Karpas-422 (cell line): Measurements from ENCODE around the gene RHEB. TPM values are rescaled to one million over a fixed set of nuclear protein-coding genes. Genes with fewer than 3 reads are reported as not detected.

Source experiments
- DNase-seq: peaks from one replicate; pipeline ENCODE4 v3.0.0-alpha.2; 2015
- H2AFZ ChIP-seq: fragments of 200-600 bp; sonication (generic); 2 replicates; pipeline ENCODE4 v1.6.1; 2014; ENCODE audit warnings: antibody characterized with exemption, low read length, mixed read lengths
- H3K27ac ChIP-seq: fragments of 200-600 bp; sonication (generic); 2 replicates; pipeline ENCODE4 v1.5.1; 2014; ENCODE audit warnings: mild to moderate bottlenecking, low read length, moderate library complexity
- H3K27me3 ChIP-seq: fragments of 200-600 bp; sonication (generic); 2 replicates; pipeline ENCODE4 v1.6.1; 2014; ENCODE audit warnings: low read length, mixed read lengths
- H3K36me3 ChIP-seq: fragments of 200-600 bp; sonication (generic); 2 replicates; pipeline ENCODE4 v1.6.1; 2014; ENCODE audit warnings: low read length, mixed read lengths; ENCODE audit not compliant: insufficient read depth
- H3K4me1 ChIP-seq: fragments of 200-600 bp; sonication (generic); 2 replicates; pipeline ENCODE4 v1.6.1; 2014; ENCODE audit warnings: mild to moderate bottlenecking, low read length, mixed read lengths
- H3K4me2 ChIP-seq: fragments of 200-600 bp; sonication (generic); 2 replicates; pipeline ENCODE4 v1.6.1; 2014; ENCODE audit warnings: low read length, low read depth, mild to moderate bottlenecking; ENCODE audit not compliant: poor library complexity, severe bottlenecking
- H3K4me3 ChIP-seq: fragments of 200-600 bp; sonication (generic); 2 replicates; pipeline ENCODE4 v1.5.1; 2014; ENCODE audit warnings: mild to moderate bottlenecking, antibody characterized with exemption, low read length, mixed read lengths
- H3K79me2 ChIP-seq: fragments of 200-600 bp; sonication (generic); 2 replicates; pipeline ENCODE4 v1.6.1; 2014; ENCODE audit warnings: mild to moderate bottlenecking, low read length, mixed read lengths
- H3K9ac ChIP-seq: fragments of 200-600 bp; sonication (generic); 2 replicates; pipeline ENCODE4 v1.6.0; 2014; ENCODE audit warnings: low read length
- H3K9me2 ChIP-seq: fragments of 200-600 bp; sonication (generic), shearing (Covaris generic); replicated peaks from 2 replicates; pipeline ENCODE4 v1.6.0; 2014; ENCODE audit warnings: mild to moderate bottlenecking, low read length, moderate library complexity; ENCODE audit not compliant: insufficient read depth
- H3K9me3 ChIP-seq: fragments of 300-700, 200-600 bp; sonication (generic); 2 replicates; pipeline ENCODE4 v1.6.1; 2014; ENCODE audit warnings: low read length, mixed read lengths
- H4K20me1 ChIP-seq: fragments of 200-600 bp; sonication (generic); 2 replicates; pipeline ENCODE4 v1.6.1; 2014; ENCODE audit warnings: mild to moderate bottlenecking, antibody characterized with exemption, low read length, low read depth; ENCODE audit not compliant: insufficient read depth
- total RNA-seq: library from RNA; depleted of rRNA; stranded (reverse); fragments of >200 nt; shearing (Covaris generic); gene quantifications from 2 replicates; pipeline ENCODE4 v1.2.3, GENCODE V29; 2014; ENCODE audit warnings: low replicate concordance

The RHEB gene
- total RNA-seq, 1 experiment from 2014 or later: 47.5 TPM

DNA sequence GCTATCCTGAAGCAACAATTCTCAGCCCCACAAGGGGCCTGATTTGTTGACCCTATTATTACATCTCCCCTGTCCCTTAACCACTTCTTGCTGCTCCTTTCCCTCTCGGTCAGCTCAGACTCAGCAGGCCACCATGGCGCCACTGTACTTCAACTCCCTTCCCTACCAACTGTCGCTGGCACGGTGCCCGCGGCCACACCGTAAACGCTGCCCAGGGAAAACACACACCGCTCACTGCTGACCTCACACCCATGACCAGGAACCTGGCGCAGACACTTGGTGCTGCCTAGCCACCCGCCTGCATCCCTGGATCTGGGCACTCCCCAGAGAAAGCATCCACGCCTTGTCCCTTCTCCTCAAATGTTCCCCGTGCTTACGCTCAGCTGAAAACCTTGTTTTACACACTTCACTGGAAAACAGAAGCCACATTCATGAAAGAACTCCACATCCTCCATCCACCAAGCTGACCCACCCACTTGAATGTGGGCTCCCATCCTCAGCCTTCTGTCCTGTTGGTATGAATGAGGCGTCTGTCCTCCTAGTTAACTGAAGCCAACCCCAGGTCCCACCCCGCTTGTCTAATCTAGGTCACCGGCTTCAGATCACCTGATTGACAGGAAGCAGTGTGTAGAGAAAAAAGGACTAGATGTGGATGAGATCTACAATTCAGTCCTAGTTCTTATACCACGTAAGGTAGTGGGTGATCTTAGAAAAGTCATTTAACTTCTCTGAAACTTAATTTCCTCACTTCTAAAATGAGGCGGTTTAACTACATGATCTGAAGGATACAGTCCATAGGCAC, 51.3 kb downstream of the RHEB start:
- Histone ChIP-seq H3K4me2 (no peak overlapping the region), H3K9me3 (no peaks in the 10 kb centered on the region), H4K20me1 (peaks cover 29% of the 10 kb centered on the region), H2AFZ (no peak overlapping the region), H3K36me3 (peaks cover 44% of the 10 kb centered on the region), H3K79me2 (peaks cover 22% of the 10 kb centered on the region), H3K27me3 (no peaks in the 10 kb centered on the region), H3K9ac (no peak overlapping the region), H3K4me3 (no peak overlapping the region), H3K27ac (no peak overlapping the region), H3K9me2 (no peaks in the 10 kb centered on the region), H3K4me1 (peaks cover 29% of the 10 kb centered on the region)
- no peak for DNase-seq

DNA sequence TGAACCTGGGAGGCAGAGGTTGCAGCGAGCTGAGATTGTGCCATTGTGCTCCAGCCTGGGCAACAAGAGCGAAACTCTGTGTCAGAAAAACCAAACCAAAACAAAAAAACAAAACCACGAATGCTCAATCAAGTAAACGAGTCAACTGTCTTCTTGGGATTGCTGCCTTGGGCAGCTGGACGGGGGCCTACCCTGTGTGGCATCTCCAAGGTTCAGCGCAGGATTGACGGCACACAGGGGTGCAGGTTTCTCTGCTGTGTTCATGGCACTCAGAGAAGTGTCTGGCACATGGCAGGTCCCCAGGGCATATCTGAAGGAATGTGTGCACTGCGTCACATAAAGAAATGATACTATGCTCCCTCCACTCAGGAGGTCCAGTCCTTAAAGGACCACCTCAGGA, 54.5 kb downstream of the RHEB start:
- DNase-seq: no peak
- no peaks in the 10 kb centered on the region for H3K27me3 ChIP-seq
- H3K9ac ChIP-seq: no peak overlapping the region
- H3K27ac ChIP-seq: no peak overlapping the region
- H3K4me3 ChIP-seq: no peak overlapping the region
- peaks cover 36% of the 10 kb centered on the region for H3K36me3 ChIP-seq
- H3K9me2 ChIP-seq: no peaks in the 10 kb centered on the region
- H3K9me3 ChIP-seq: no peaks in the 10 kb centered on the region
- 0 out of 2 replicates have a peak, but pooled peaks cover 4% of the 10 kb centered on the region for H3K4me1 ChIP-seq
- H3K4me2 ChIP-seq: no peak overlapping the region
- peaks cover 3% of the 10 kb centered on the region; the same call in 1 of the 2 replicates for H3K79me2 ChIP-seq
- H2AFZ ChIP-seq: no peak overlapping the region
- peaks cover 12% of the 10 kb centered on the region; the same call in 1 of the 2 replicates for H4K20me1 ChIP-seq

DNA sequence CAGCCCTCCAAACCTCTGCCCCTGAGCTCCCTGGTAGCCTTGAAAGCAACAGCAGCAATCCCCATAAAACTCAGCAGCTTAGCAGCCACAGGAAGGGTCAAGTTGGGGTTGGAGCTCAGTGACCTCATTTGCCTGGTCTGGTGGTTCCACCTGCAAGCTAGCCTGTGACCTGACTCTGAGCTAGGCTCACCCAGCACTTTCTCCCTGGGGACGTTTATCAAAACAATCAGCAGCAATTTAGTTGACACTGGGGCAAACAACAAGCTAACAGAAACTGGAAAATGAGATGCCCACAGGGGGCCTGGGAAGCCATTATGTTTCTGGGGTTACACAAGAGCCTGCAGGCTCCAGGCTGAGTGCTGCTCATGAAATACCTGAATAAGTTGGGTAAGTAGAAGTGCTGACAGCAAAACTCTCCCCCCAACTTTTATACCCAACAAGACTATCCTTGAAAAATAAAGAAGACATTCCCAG, 57.4 kb downstream of the RHEB start:
- no peak for DNase-seq
- no peak overlapping the region for H3K27ac ChIP-seq
- H3K4me3 ChIP-seq: no peak overlapping the region

DNA sequence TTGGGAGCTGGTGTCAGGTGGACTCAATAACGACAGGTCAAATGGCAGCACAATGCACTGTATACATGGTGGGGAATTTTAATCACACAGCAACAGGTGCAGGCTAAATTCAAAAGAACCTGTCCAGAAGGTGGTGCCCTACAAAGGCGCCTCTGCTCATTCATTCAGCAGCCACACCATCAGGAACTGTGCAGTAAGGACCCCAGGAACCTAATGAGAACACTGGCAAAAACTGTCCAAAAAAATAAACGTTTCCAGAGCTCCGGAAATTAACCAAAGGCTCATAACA, 57.8 kb downstream of the RHEB start:
- H3K9me2 ChIP-seq: no peaks in the 10 kb centered on the region
- no peak overlapping the region for H3K27ac ChIP-seq

More for the DNA sequence above, 57.4 kb downstream of the RHEB start:
- Histone ChIP-seq H3K27me3 (no peaks in the 10 kb centered on the region), H3K9me2 (no peaks in the 10 kb centered on the region), H3K9ac (no peak overlapping the region), H3K36me3 (peaks cover 16% of the 10 kb centered on the region), H3K9me3 (no peaks in the 10 kb centered on the region), H3K4me1 (0 out of 2 replicates have a peak, but pooled peaks cover 4% of the 10 kb centered on the region), H2AFZ (no peak overlapping the region), H3K4me2 (no peak overlapping the region), H3K79me2 (no peaks in the 10 kb centered on the region), H4K20me1 (no peaks in the 10 kb centered on the region)

DNA sequence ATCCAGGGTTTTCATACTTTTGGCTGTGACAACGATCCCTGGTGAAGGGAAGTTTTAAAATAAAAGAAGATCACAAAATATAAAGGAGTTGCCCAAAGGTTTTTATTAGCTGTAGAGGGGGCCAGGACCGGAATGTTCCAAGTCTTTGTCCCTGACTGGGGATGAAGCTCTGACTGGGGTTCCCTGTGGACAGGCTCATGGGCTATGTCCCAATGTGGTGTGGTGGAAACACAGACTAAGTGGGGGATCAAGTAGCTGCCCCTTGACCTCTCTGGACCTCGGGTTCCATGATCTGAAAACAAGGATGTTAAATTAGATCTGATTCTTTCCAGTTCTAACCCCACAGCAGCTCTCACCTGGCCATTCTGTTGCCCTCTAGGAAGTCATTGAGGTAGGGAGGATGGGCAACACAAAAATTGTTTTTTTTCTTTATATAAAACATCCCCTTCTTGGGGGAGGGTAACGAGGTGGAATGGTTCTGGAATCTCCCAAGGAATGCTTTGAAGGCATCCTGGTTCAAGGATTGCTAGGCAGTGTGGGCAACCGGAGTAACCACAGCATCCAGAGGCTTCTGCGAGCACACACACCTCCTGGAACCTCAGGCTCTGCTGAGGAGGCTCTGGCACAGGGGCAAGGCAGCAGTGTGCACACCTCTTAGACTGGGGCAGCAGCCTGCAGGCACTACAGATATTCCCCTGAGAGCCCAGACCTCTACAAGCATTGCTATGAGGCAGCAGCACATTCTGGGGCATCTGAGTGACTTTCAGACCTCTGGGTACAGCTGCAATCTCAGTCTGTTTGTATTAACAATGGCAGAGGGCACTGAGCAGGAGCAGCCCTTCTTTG, 58.4 kb downstream of the RHEB start:
- no peak overlapping the region for H3K4me3 ChIP-seq
- peaks cover 13% of the 10 kb centered on the region for H3K36me3 ChIP-seq
- no peak overlapping the region for H2AFZ ChIP-seq
- DNase-seq: peak; percentile 51
- no peaks in the 10 kb centered on the region for H3K9me2 ChIP-seq
- no peak overlapping the region for H3K9ac ChIP-seq
- no peaks in the 10 kb centered on the region for H4K20me1 ChIP-seq
- no peaks in the 10 kb centered on the region for H3K9me3 ChIP-seq
- H3K4me1 ChIP-seq: 0 out of 2 replicates have a peak, but pooled peaks cover 4% of the 10 kb centered on the region
- no peaks in the 10 kb centered on the region for H3K79me2 ChIP-seq
- H3K27ac ChIP-seq: no peak overlapping the region
- H3K27me3 ChIP-seq: no peaks in the 10 kb centered on the region
- H3K4me2 ChIP-seq: no peak overlapping the region

More for the DNA sequence above, 57.8 kb downstream of the RHEB start:
- H3K27me3 ChIP-seq: no peaks in the 10 kb centered on the region
- peaks cover 16% of the 10 kb centered on the region for H3K36me3 ChIP-seq
- no peaks in the 10 kb centered on the region for H3K79me2 ChIP-seq
- no peak overlapping the region for H3K4me3 ChIP-seq
- H3K9me3 ChIP-seq: no peaks in the 10 kb centered on the region
- no peak overlapping the region for H2AFZ ChIP-seq
- no peak for DNase-seq
- no peaks in the 10 kb centered on the region for H4K20me1 ChIP-seq
- H3K9ac ChIP-seq: no peak overlapping the region
- no peak overlapping the region for H3K4me2 ChIP-seq
- 0 out of 2 replicates have a peak, but pooled peaks cover 4% of the 10 kb centered on the region for H3K4me1 ChIP-seq

DNA sequence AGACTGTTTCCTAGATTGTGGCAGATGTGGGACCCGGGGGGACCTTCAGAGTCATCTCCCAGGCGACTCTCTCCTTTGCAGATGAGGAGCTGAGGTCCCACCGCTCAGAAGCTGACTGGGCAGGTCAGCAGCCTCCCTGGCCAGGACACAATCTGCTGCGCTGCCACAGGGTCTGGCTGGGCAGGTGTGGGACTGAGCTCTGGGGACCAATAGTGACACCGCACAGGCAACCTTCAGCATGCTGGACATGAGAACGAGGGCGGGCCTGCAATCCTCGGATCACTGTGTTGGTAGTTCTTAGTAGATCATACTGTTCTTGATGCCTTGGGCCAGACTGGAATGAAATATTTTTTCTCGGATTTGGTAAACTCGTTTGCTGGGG, 59.2 kb downstream of the RHEB start:
- Histone ChIP-seq H3K9ac (no peak overlapping the region), H3K36me3 (peaks cover 5% of the 10 kb centered on the region), H3K4me2 (no peak overlapping the region), H2AFZ (no peak overlapping the region), H3K27ac (no peak overlapping the region), H3K4me1 (0 out of 2 replicates have a peak, but pooled peaks cover 4% of the 10 kb centered on the region), H3K9me2 (no peaks in the 10 kb centered on the region), H4K20me1 (0 out of 2 replicates have a peak, but pooled peaks cover 3% of the 10 kb centered on the region), H3K27me3 (no peaks in the 10 kb centered on the region), H3K79me2 (no peaks in the 10 kb centered on the region), H3K4me3 (no peak overlapping the region), H3K9me3 (no peaks in the 10 kb centered on the region)
- no peak for DNase-seq

DNA sequence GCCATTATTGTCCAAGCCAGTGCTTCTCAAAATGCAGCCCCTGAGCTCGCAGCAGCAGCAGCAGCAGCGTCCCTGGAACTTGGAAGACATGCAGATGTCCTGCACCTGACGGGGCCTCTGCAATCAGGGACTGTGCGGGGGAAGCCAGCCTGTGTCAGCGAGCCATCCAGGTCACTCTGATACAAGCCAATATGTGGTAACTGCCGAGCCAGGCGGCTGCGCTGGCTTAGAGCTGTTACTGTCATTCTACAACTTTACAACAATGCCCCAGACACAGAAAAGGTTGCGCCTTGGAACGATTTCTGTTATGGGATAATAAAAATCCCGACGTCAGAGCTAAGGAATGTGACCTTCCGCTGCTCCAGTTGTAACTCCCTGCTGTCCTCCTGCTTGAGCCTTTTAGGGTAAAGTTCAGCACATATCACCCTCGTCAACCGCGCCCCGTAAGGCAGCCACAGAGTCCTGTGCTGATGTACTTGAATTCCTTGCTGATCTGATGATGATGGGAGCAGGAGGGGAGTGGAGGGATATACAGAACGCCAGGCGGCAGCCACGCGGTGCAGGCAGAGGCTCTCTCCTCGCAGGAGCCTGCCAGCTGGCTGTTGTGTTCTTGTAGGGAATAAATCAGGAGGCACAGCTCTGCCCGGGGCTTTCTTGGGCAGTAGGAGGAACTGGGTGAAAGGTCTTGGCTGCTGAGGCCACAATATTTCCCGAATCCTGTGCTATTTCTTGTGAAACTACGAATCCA, 59.8 kb downstream of the RHEB start:
- H3K4me1 ChIP-seq: 0 out of 2 replicates have a peak, but pooled peaks cover 4% of the 10 kb centered on the region
- H4K20me1 ChIP-seq: 0 out of 2 replicates have a peak, but pooled peaks cover 3% of the 10 kb centered on the region
- no peak for DNase-seq
- H3K27ac ChIP-seq: no peak overlapping the region
- no peak overlapping the region for H3K9ac ChIP-seq
- no peak overlapping the region for H3K4me3 ChIP-seq
- no peaks in the 10 kb centered on the region for H3K79me2 ChIP-seq
- H3K9me3 ChIP-seq: no peaks in the 10 kb centered on the region
- no peaks in the 10 kb centered on the region for H3K27me3 ChIP-seq
- H3K36me3 ChIP-seq: no peaks in the 10 kb centered on the region
- H3K9me2 ChIP-seq: no peaks in the 10 kb centered on the region
- H3K4me2 ChIP-seq: no peak overlapping the region
- H2AFZ ChIP-seq: no peak overlapping the region
